Tibial nerve (tissue), 4 donors: Measurements from ENCODE around the gene UTP14A. TPM values are rescaled to one million over a fixed set of nuclear protein-coding genes. Genes with fewer than 3 reads are reported as not detected.

Source experiments
- DNase-seq, 2 donors: peaks; one replicate each; pipeline ENCODE4 v3.0.0-alpha.2; 2019; ENCODE audit warnings: low spot score in 2 of 2
- H3K27ac ChIP-seq, 4 donors: fragments of 200-600 bp; sonication (generic) in 3 of 4; one replicate each; pipeline ENCODE4 v1.5.1; 2017 to 2019; ENCODE audit warnings: mild to moderate bottlenecking in 1 of 4
- H3K27me3 ChIP-seq, 2 donors: fragments of 200-600 bp; sonication (generic) in 1 of 2; one replicate each; pipeline versions ENCODE4 v1.5.1 to v1.6.0; 2017 to 2019
- H3K36me3 ChIP-seq, 3 donors: fragments of 200-600 bp; sonication (generic); one replicate each; pipeline ENCODE4 v1.5.1; 2018 to 2019
- H3K4me1 ChIP-seq, 4 donors: fragments of 200-600 bp; sonication (generic) in 3 of 4; one replicate each; pipeline ENCODE4 v1.5.1; 2017 to 2019
- H3K4me3 ChIP-seq, 4 donors: fragments of 200-600 bp; sonication (generic) in 3 of 4; one replicate each; pipeline ENCODE4 v1.5.1; 2017 to 2019; ENCODE audit warnings: mild to moderate bottlenecking in 1 of 4, moderate library complexity in 1 of 4
- H3K9me3 ChIP-seq, 4 donors: fragments of 200-600 bp; sonication (generic) in 3 of 4; one replicate each; pipeline ENCODE4 v1.5.1; 2017 to 2019
- CTCF ChIP-seq, 5 experiments: fragments of 200-600 bp in 3 of 5; fragments of 450-650 bp in 2 of 5; sonication (generic) in 3 of 5; IDR thresholded peaks; one replicate each; pipeline ENCODE4 v1.5.1; 2016 to 2019; ENCODE audit warnings: antibody characterized with exemption in 5 of 5, mild to moderate bottlenecking in 3 of 5, moderate library complexity in 2 of 5
- EP300 ChIP-seq, 2 donors: sonication (generic); formaldehyde crosslinking; IDR thresholded peaks; one replicate each; pipeline ENCODE4 v1.6.1; 2017; ENCODE audit warnings: antibody characterized with exemption in 2 of 2, mild to moderate bottlenecking in 1 of 2
- POLR2A ChIP-seq, 2 donors: fragments of 450-650 bp; IDR thresholded peaks; one replicate each; pipeline ENCODE4 v1.6.1; 2017; ENCODE audit warnings: antibody characterized with exemption in 2 of 2, mild to moderate bottlenecking in 2 of 2, moderate library complexity in 2 of 2
- WGBS, 2 donors: methylation state at CpG; one replicate each; pipeline ENCODE4 v1.1.5; 2018; 5-methylcytosine and 5-hydroxymethylcytosine counted together
- total RNA-seq, 4 donors: library from RNA; depleted of rRNA; stranded (reverse); fragments of >200 nt; gene quantifications; one replicate each; pipeline ENCODE4 v1.1.0, GENCODE V29; 2016

Gene UTP14A
- total RNA-seq, 4 donors from 2014 or later, result 14.9 to 27.6 (median 17.7) TPM

- H3K4me1 ChIP-seq, result no peaks in the 10 kb centered on the region
- TF ChIP-seq EP300 (IDR thresholded peaks at IDR 0.05) (no peak), CTCF (IDR thresholded peaks at IDR 0.05) (no peak), POLR2A (IDR thresholded peaks at IDR 0.05) (no peak)
- H3K27me3 ChIP-seq, result no peaks in the 10 kb centered on the region
- no peak for DNase-seq
- no peak overlapping the region for H3K27ac ChIP-seq
- H3K4me3 ChIP-seq, result no peak overlapping the region
- no peaks in the 10 kb centered on the region for H3K36me3 ChIP-seq
- no peaks in the 10 kb centered on the region for H3K9me3 ChIP-seq
- WGBS, 2 donors, result 88 to 97% methylated on average over 5 of the region's 5 CpGs
These were observed 28.6 kb upstream of the UTP14A start for GRCh38 chrX:129877401-129877800.

- H3K27me3 ChIP-seq, result no peaks in the 10 kb centered on the region
- H3K9me3 ChIP-seq, result no peaks in the 10 kb centered on the region
- WGBS, 2 donors, result 82 to 92% methylated on average over 6 of the region's 6 CpGs
- H3K36me3 ChIP-seq, result no peaks in the 10 kb centered on the region
- TF ChIP-seq CTCF (IDR thresholded peaks at IDR 0.05) (no peak), EP300 (IDR thresholded peaks at IDR 0.05) (no peak), POLR2A (IDR thresholded peaks at IDR 0.05) (no peak)
- DNase-seq, result no peak
- no peaks in the 10 kb centered on the region for H3K4me1 ChIP-seq
- H3K27ac ChIP-seq, result no peak overlapping the region
- no peak overlapping the region for H3K4me3 ChIP-seq
These were observed 5.9 kb upstream of the UTP14A start for GRCh38 chrX:129900054-129900453.

GRCh38 chrX:129908636-129909035 lies 2.7 kb downstream of the UTP14A start:
- Histone ChIP-seq H3K4me1 (peaks cover 0 to 8% (median 2%) of the 10 kb centered on the region in 4 donors), H3K9me3 (no peaks in the 10 kb centered on the region), H3K4me3 (no peak overlapping the region), H3K27ac (no peak overlapping the region), H3K27me3 (no peaks in the 10 kb centered on the region), H3K36me3 (peaks cover 0 to 33% (median 0%) of the 10 kb centered on the region in 3 donors)
- no peak for DNase-seq
- 83 to 95% methylated on average over 2 of the region's 2 CpGs for WGBS, 2 donors
- TF ChIP-seq CTCF (IDR thresholded peaks at IDR 0.05) (no peak), EP300 (IDR thresholded peaks at IDR 0.05) (no peak), POLR2A (IDR thresholded peaks at IDR 0.05) (no peak)

GRCh38 chrX:129925305-129926092 lies 19.5 kb downstream of the UTP14A start:
- Histone ChIP-seq H3K36me3 (peaks cover 0 to 63% (median 0%) of the 10 kb centered on the region in 3 donors), H3K9me3 (no peaks in the 10 kb centered on the region), H3K4me1 (peaks cover 0 to 3% (median 0%) of the 10 kb centered on the region in 4 donors), H3K27ac (peak overlapping the region in 1 of 4 donors; percentile 11), H3K27me3 (no peaks in the 10 kb centered on the region), H3K4me3 (no peak overlapping the region)
- WGBS, 2 donors, result 34 to 42% methylated on average over 10 to 15 of the region's 15 CpGs
- peak; percentile 44 to 67 for DNase-seq
- TF ChIP-seq POLR2A (IDR thresholded peaks at IDR 0.05) (no peak), EP300 (IDR thresholded peaks at IDR 0.05) (no peak), CTCF (IDR thresholded peaks at IDR 0.05) (peak; percentile 49 to 66 (median 54))

- DNase-seq, result no peak
- TF ChIP-seq CTCF (IDR thresholded peaks at IDR 0.05) (no peak), POLR2A (IDR thresholded peaks at IDR 0.05) (no peak), EP300 (IDR thresholded peaks at IDR 0.05) (no peak)
- peak overlapping the region; percentile 78 to 93 (median 86) for H3K27ac ChIP-seq
- peak overlapping the region; percentile 48 to 65 (median 53) for H3K4me3 ChIP-seq
- H3K36me3 ChIP-seq, result peaks cover 0 to 31% (median 0%) of the 10 kb centered on the region in 3 donors
- no peaks in the 10 kb centered on the region for H3K27me3 ChIP-seq
- no peaks in the 10 kb centered on the region for H3K9me3 ChIP-seq
- peaks cover 0 to 5% (median 0%) of the 10 kb centered on the region in 4 donors for H3K4me1 ChIP-seq
- WGBS, 2 donors, result 2 to 22% methylated on average over 10 to 13 of the region's 13 CpGs
These were observed 25.0 kb downstream of the UTP14A start for GRCh38 chrX:129930941-129931410.
